ENCODE data around the gene LPGAT1.

Gene LPGAT1

DNA sequence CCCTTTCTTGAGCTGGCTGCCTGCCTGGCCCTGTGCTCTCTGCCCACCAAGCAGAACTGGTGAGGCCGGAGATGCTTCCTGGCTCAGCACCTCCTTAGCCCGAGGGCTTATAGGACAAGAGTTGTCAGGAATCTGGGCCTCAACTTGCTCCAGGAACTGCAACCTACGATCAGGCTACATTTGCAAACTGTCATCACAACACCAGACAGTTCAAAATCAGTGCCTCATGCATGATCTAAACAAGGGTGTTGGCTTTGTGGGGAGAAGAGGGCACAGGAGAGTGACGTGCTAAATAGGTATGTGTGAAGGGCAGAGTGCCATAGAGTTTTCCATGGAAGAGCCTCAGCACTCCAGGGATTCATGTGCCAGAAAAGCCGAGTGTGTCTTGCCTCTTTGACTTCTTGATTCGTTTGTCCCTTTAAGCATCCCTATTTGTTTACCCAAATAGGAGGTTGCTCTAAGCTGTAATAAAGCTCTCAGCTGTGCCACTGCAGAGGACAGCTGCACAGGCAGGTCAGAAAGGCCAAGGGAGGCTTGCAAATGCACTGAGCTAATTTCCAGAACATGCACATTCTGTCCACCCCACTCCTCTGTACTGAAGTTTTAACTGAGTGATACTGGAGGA lies 125.0 kb downstream of the LPGAT1 start:
- no peak overlapping the region for H3K4me3 ChIP-seq (ENCODE audit: low read depth, low read length)
- no peak for DNase-seq (ENCODE audit: low read depth)
- TF ChIP-seq, protein P1, sequence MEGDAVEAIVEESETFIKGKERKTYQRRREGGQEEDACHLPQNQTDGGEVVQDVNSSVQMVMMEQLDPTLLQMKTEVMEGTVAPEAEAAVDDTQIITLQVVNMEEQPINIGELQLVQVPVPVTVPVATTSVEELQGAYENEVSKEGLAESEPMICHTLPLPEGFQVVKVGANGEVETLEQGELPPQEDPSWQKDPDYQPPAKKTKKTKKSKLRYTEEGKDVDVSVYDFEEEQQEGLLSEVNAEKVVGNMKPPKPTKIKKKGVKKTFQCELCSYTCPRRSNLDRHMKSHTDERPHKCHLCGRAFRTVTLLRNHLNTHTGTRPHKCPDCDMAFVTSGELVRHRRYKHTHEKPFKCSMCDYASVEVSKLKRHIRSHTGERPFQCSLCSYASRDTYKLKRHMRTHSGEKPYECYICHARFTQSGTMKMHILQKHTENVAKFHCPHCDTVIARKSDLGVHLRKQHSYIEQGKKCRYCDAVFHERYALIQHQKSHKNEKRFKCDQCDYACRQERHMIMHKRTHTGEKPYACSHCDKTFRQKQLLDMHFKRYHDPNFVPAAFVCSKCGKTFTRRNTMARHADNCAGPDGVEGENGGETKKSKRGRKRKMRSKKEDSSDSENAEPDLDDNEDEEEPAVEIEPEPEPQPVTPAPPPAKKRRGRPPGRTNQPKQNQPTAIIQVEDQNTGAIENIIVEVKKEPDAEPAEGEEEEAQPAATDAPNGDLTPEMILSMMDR (IDR thresholded peaks at IDR 0.05; ENCODE audit: control insufficient read depth, extremely low read depth, insufficient read depth): no peak

DNA sequence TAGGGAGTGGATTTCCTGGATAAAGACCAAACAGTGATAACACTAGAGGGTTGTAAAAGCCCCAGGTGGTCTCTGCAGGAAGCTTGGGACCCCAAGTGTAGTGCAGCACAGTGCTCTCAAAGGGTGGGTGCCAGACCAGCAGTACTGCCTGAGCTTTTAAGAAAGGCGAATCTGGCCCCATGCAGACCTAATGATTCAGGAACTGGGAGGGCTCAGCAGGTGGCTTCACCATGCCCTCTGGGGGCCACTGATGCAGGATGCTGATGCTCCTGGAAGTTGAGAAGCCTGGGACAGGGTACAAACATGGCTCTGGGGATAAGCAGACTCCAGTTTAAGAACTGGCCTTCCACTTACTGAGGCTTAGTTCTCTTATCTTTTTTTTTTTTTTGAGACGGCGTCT lies 126.0 kb downstream of the LPGAT1 start:
- TF ChIP-seq, protein P1 (IDR thresholded peaks at IDR 0.05; ENCODE audit: control insufficient read depth, extremely low read depth, insufficient read depth): no peak
- DNase-seq (ENCODE audit: low read depth): no peak
- no peak overlapping the region for H3K4me3 ChIP-seq (ENCODE audit: low read depth, low read length)

- DNase-seq (ENCODE audit: low read depth): no peak
- H3K4me3 ChIP-seq (ENCODE audit: low read depth, low read length): no peak overlapping the region
- TF ChIP-seq, protein P1 (IDR thresholded peaks at IDR 0.05; ENCODE audit: control insufficient read depth, extremely low read depth, insufficient read depth): no peak
Measured at GRCh38 chr1:211703812-211704537, 126.6 kb downstream of the LPGAT1 start.

DNA sequence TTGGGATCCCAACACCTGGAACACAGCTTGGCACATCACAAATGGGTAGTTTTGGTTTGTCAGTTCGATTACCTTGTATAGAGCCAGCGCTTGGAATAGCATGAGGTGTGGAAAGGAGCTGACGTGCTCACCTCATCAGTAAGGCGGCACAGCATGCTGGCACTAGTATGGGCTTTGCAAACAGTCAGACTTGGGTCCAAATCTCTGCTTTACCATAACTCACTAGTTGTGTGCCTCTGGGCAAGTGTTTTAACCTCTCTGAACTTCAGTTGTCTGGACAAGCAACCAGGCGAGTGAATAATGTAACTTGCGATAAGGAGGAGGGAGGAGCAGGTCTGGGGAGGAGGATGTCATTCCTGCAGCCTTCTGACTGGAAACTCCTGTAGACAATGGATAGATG lies 128.8 kb downstream of the LPGAT1 start:
- no peak for DNase-seq (ENCODE audit: low read depth)
- TF ChIP-seq, protein P1 (IDR thresholded peaks at IDR 0.05; ENCODE audit: control insufficient read depth, extremely low read depth, insufficient read depth): no peak
- no peak overlapping the region for H3K4me3 ChIP-seq (ENCODE audit: low read depth, low read length)

DNA sequence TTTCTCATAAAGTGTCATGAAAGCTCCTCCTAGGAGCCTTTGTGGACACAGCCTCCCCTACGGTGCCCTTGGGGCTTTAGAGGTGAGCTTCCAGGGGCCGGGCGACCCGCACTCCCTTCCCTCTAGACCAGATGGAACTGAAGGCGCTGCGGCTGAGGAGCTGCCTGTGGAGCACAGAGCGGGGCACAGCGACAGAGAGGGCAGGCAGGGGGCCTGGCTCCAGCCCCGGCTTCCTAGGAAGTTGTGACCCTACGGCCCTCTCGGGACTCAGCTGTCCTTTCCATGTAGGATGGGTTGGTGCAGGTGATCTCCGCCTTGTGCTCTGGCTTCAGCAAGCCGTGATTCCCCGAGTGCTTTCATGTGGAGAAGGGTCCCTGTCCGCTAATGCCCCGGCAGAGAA lies 131.5 kb downstream of the LPGAT1 start:
- H3K4me3 ChIP-seq (ENCODE audit: low read depth, low read length): no peak overlapping the region
- TF ChIP-seq, protein P1 (IDR thresholded peaks at IDR 0.05; ENCODE audit: control insufficient read depth, extremely low read depth, insufficient read depth): no peak
- DNase-seq (ENCODE audit: low read depth): no peak

GRCh38 chr1:211698161-211699026 lies 132.2 kb downstream of the LPGAT1 start:
- TF ChIP-seq, protein P1 (IDR thresholded peaks at IDR 0.05; ENCODE audit: control insufficient read depth, extremely low read depth, insufficient read depth): peak; percentile 100
- no peak overlapping the region for H3K4me3 ChIP-seq (ENCODE audit: low read depth, low read length)
- DNase-seq (ENCODE audit: low read depth): no peak
